NB4 (cell line): Measurements from ENCODE around the gene PLLP.
A peak's percentile ranks its signal among the peaks of the same experiment; 100 is the strongest.

Experiments used
- DNase-seq: peaks from one replicate; pipeline ENCODE4 v3.0.0; 2010; ENCODE audit warnings: low read depth
- H3K4me3 ChIP-seq: one replicate; pipeline ENCODE4 v1.5.1; 2011; ENCODE audit warnings: mild to moderate bottlenecking, low read depth, low read length, moderate library complexity
- CTCF ChIP-seq: IDR thresholded peaks from one replicate; pipeline ENCODE4 v1.5.1; 2012; ENCODE audit warnings: low read depth, low read length
- MAX ChIP-seq: IDR thresholded peaks from 2 replicates; pipeline ENCODE4 v1.6.1; 2011; ENCODE audit warnings: low read depth, low read length
- MYC ChIP-seq: IDR thresholded peaks from 2 replicates; pipeline ENCODE4 v1.6.1; 2011; ENCODE audit warnings: low read depth, low read length
- POLR2A ChIP-seq: IDR thresholded peaks from 2 replicates; pipeline ENCODE4 v1.6.1; 2011; ENCODE audit warnings: mild to moderate bottlenecking; ENCODE audit not compliant: insufficient read length; ENCODE audit errors: extremely low read depth

PLLP gene

GRCh38 chr16:57242650-57243049 is 41.8 kb downstream of the PLLP start:
- TF ChIP-seq MAX (no peak), POLR2A (no peak), CTCF (no peak), MYC (no peak)
- DNase-seq = no peak
- H3K4me3 ChIP-seq = no peak overlapping the region

- TF ChIP-seq MYC (no peak), POLR2A (no peak), MAX (no peak), CTCF (no peak)
- peak; percentile 67 for DNase-seq
- H3K4me3 ChIP-seq = no peak overlapping the region
Measured at GRCh38 chr16:57240851-57241250, 43.6 kb downstream of the PLLP start.

- TF ChIP-seq CTCF = no peak
- TF ChIP-seq POLR2A = no peak
- no peak for TF ChIP-seq MYC
- no peak for TF ChIP-seq MAX
- H3K4me3 ChIP-seq = no peak overlapping the region
- DNase-seq = no peak
Measured at GRCh38 chr16:57239107-57239506, 45.4 kb downstream of the PLLP start.

GRCh38 chr16:57238682-57239081 is 45.8 kb downstream of the PLLP start:
- TF ChIP-seq MAX (no peak), MYC (no peak), POLR2A (no peak), CTCF (no peak)
- no peak overlapping the region for H3K4me3 ChIP-seq
- DNase-seq = no peak

- DNase-seq = no peak
- H3K4me3 ChIP-seq = no peak overlapping the region
- TF ChIP-seq MYC = no peak
- TF ChIP-seq POLR2A = no peak
Measured at GRCh38 chr16:57236022-57236350, 48.5 kb downstream of the PLLP start.

DNA sequence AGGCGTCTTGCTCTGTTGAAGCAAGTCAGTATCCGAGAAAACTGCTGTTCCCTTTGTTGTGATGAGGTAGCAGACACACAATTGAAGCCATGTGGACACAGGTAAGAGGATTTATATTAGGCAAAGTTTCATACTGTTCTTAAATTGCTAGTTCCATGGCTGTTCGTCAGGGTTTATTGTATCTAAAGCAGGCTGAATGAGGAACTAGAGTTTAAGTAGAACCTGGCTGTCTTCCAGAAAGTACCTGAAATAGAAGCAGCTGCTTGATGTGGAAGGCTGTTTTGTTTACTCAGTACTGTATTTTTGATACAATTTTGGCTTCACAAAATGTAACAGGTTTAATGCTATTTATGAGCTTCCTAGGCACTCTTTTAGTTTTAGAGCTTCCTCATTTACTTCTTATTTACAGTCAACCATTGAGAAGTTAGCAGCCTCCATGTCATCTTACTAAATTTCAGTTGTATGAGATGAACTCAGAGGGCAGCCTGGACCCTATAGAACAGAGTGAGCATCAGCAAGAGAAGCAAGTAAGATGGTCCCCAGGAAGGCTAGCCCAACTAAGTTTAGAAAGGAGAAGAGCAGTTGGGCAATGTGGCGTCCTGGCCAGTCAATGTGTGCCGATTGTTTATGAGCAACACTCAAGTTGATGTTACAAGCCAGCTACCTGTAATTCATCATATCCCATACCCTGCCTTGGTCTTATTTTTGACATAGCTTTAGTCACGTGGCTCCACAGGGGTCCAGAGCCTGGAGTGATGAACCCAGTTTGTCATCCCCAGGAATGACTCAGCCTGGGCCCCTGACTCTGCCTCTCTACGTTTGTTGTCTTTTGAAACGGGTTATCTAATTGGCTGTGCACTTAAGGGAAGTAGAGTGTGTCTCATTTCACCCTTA is 49.1 kb downstream of the PLLP start:
- TF ChIP-seq CTCF = no peak
- TF ChIP-seq MAX = peak; percentile 69
- no peak for TF ChIP-seq POLR2A
- TF ChIP-seq MYC = no peak
- DNase-seq = peak; percentile 78
- H3K4me3 ChIP-seq = no peak overlapping the region
